ENCODE measurements around the gene XYLT1.

Gene XYLT1

GRCh38 chr16:17457513-17457912, 13.2 kb downstream of the XYLT1 start:
- no peak for DNase-seq

DNA sequence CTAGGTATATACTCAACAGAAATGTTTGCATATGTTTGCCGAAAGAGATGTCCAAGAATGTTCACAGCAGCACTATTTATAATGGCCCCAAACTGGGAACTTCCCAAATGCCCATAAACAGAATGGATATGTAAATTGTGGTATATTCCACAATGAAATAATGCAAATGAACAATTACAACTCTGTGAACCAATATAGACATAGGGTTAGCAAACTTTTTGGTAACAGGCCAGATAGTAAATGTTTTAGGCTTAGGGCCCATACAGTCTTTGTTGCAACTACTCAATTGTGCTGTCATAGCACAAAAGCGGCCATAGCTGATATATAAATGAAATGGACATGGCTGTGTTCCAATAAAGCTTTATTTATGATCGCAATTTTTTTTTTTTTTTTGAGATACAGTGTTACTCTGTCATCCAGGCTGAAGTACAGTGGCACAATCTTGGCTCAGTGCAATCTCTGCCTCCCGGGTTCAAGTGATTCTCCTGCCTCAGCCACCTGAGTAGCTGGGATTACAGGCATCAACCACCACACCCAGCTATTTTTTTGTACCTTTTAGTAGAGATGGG, 16.5 kb downstream of the XYLT1 start:
- no peak for DNase-seq

DNA sequence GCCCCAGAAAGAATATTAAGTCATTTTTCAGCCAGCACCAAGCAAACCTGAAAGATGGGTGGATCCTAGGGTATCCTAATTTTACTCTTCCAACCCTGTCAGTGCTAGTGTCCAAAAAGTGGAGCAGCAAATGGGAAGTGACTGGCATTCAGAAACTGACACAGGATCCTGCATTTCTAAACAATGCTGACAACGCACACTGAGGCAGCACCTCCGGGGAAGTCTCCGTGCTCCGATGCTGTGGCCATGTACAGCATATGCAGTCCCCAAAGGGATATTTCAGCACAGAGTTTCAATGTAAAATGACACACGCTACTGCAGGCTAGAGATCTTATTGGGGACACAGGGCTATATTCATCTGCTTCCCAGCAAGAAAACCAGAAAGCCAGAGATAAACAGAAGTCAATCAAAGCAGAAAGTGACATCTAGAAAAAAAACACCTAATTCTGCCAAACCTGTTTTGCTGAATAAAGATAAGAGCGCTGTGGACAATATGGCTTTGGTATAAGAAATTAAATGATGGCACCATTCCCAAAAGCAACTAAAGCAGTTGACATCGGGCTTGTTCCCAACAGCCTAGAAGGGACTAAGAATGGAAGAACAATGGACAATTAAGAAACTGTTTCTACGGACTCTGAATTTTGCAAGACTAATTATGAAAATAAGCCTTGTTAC, 17.3 kb downstream of the XYLT1 start:
- DNase-seq = no peak

DNA sequence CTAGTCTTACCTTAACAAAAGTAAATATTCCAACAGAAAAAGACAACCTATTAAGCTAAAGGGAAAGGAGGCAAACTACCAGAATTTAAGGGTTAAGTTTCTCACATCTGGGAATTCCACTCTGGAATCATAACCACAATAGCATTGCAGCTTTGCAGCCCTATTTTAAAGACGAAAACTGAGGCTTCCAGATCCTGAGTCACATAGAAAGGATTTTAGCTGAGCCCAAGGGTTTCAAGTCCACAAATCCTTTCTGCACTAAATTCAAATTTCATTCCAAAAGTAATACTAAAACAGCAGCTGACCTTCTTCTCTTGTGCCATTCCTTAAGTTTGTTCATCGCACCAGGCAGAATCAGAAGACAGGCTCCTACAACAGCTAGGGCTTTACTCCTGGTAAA, 17.8 kb downstream of the XYLT1 start:
- no peak for DNase-seq

DNA sequence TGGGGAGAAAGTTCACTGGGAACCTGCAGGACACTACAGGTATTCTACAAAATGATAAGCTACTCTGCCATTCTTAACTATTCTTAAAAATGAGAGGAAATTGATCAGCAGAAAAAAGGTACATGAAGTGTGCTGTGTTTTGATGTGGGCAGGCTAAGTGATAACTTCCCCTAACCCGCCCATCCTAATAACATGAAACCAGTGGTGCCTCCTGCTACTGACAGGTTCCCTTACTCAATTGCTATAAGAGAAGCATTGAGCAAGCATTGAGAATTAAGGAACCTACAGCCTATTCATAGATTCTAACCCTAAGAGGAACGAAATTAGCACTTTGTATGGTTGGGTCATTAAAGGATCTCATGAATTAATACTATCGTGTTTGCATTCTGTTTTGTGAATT, 18.9 kb downstream of the XYLT1 start:
- DNase-seq = no peak

DNA sequence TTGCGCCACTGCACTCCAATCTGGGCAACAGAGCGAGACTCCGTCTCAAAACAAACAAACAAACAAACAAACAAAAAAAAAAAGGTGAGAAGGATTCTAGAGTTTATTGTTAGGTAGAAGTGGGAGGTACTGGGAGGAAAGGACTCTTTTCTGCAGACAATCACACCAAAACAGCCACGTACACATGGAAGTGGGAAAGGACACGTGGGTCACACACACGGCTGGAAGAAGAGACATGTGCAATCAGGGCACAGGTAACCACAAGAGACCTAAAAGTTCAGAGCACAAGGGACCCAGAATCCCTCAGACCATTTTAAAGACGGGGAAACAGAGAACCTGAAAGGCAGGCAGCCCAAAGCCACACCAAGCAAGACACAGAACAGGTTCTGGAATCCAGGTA, 20.5 kb downstream of the XYLT1 start:
- DNase-seq = no peak

DNA sequence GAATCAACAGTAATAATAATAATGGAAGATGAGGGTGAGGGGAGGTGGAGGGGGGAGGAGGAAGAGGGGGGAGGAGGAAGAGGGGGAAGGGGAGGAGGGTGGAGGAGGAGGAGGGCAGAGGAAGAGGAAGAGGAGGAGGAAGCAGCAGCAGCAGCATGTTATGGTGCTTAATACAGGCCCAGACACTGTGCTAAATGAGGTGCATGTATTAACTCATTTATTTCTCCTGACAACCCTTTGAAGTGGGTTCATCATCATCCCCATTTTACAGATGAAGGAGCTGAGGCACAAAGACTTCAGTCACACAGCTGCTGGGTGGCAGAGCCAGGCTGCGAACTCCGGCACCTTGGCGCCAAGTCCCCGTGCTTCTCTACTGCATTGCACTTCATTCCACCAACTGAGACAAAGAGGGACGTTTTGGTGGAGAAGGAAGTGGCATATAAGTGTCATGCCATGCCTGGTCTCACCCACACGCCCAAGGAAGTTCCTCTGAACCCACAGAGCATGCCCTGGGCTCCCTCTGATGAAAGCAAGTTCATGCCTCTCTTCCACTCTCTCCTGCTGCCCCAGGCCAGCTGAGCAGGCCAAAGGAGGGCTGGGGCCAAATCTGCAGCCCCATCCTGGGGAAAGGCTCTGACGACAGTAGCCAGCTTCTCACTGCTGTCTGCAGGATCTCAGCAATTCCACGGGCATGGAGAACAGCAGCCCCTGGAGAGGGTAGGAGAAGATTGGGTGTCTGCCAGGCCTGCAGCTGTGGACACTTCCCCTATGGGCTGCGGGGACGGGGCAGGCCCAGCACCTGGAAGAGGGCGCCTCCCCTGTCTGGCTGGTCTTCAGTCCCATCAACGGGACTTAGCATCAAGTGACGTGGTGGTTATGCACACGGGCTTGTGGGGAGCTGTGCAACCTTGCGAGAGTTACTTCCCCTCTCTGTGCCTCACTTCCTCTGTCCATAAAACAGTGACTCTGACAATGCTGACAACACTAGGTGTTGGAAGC, 21.8 kb downstream of the XYLT1 start:
- no peak for DNase-seq

DNA sequence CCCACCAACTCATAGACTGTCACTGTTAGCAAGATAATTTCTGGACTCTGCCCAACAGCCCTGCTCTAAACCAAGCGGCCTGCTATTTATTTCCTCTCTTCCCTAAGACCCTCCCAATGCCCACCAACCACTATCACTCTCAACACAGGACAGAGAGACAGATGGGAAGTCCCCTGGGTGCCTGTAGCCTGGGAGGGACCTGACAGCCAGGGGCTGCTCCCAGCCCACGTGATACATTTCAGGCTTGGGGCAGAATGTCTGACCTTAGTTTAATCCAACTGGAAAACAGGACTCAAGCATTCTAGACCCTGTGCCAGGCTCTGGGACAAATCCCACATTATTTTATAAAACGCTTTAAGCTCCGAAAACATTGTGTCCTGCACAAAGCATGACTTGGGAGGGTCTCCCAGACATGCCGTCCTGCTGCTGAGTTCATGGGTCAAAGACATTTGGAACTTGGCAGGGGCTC, 23.6 kb downstream of the XYLT1 start:
- no peak for DNase-seq

DNA sequence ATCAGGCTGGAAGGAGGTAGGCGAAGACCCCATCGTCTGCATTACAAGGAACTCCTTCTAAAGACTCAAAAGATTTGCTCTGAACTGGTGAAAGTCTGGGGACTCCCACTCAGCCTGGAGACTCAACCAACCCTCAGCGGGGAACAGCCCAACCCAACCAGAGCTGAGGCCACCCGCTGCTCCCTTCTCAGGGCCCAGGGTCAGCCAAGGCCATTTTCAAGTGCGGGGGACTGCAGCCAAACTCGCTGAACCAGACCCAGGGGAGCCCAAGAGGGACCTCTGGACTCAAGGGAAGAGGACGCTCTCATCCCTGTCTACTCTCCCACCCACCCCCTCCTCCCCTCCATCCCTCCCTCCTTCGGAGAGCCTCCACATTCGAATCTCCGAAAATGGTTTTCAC, 24.1 kb downstream of the XYLT1 start:
- no peak for DNase-seq

GRCh38 chr16:17445421-17445820, 25.3 kb downstream of the XYLT1 start:
- no peak for DNase-seq

GRCh38 chr16:17444658-17445057, 26.1 kb downstream of the XYLT1 start:
- no peak for DNase-seq

- no peak for DNase-seq
Measured at GRCh38 chr16:17440131-17440530, 30.6 kb downstream of the XYLT1 start.

DNA sequence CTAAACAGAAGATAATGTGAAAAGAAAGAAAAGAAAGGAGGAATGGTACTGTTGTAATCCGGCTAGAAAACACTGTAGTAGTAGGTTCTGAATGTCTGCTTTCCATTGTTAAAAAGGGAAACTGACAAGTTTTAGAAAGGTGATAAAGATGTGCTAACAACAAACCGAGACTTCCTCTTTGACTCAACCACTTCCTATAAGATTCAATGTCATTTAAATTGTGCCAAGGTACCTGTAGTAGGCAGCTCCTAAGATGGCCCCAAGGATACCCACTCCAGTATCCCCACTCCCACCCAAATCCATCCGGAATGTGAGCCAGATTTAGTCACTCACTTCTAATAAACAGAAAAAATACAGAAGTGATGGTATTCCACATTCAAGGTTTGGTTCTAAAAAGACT, 31.2 kb downstream of the XYLT1 start:
- DNase-seq = no peak

DNA sequence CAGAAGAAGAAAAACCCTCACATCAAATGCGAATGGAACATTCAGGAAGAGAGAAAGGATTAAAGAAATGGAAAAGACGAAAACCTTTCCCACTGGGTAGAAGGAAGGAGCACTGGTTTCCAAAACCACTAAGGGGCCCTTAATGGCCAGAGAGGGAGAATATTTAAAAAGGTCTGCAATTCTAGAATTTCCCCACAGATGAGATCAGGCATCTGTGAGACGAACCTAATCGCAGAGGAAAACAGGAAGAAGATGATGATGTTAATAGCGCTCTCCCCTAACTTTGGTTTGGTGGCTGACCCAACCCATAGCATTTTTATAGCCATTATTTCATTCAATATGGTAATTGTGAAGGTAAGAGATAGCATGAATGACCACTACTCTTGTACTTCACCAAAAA, 32.8 kb downstream of the XYLT1 start:
- no peak for DNase-seq

GRCh38 chr16:17437127-17437720, 33.5 kb downstream of the XYLT1 start:
- DNase-seq = no peak

DNA sequence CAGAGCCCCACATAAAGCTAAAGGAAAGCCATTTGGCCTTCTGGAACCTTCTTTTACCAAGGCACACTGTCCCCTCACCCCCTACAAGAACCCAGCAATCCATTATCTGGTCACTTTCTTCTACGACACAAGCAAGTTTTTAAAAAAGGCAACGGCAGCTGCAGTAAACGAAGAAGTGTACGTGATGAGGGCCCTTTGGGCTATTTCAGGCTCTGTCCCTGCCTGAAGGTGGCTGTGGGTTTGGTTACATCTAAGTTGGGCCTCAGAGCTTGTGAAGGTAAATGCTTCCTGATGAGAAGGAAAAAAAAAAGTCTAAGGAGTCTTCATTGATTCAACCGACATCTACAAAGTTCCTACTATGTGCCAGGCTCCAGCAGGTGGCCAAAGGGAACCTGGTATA, 35.4 kb downstream of the XYLT1 start:
- no peak for DNase-seq

- no peak for DNase-seq
Measured at GRCh38 chr16:17433577-17434451, 36.9 kb downstream of the XYLT1 start.

DNA sequence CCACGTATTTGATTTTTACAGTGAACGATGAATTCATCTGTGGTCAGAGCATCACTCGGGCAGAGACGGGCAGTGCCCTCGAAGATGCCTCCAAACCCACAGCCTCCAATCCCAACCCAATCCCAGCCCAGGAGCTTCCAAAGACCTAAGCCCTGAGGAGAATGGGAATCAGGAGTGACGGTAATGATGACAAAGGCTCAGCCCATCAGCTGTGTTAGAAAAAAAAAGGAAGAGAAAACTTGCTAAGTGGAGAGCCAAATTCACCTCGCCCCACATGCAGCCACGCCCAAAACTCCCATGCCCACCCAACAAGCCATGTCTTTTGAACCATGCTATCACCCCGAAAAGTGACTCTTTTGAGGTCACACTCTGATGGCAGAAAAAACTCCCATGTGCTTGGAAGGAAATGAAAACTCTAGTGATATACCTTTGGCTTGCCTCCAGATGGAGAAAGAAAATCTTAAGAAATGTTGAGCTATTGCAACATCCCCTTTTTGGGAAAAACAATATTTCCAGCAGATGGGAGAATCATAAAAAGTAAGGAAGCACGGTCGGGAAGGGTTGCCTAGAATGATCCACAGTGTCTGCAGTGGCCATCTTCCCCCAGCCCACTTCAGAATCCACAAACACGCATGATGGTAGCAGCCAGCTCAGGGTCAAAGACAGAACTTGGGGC, 37.7 kb downstream of the XYLT1 start:
- DNase-seq = no peak

GRCh38 chr16:17431968-17432625, 38.7 kb downstream of the XYLT1 start:
- DNase-seq = no peak

- DNase-seq = no peak
Measured at GRCh38 chr16:17431012-17431411, 39.7 kb downstream of the XYLT1 start.

DNA sequence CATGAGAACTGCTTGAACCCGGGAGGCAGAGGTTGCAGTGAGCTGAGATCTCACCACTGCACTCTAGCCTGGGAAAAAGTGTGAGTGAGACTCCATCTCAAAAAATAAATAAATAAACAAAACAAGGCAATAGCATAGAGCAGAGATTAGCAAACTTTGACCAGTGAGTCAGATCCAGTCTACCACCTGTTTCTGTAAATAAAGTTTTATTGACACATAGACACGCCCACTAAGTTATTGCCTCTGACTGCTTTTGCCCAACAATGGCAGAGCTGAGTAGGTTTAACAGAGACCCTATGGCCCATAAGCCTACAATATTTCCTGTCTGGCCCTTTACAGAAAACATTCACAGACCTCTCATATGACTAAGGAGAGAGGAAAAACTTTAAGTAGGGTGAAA, 44.3 kb downstream of the XYLT1 start:
- DNase-seq = no peak
